Cardiac muscle cell (in vitro differentiated cells and primary cell): ENCODE data around the gene CHID1. TPM values are rescaled to one million over a fixed set of nuclear protein-coding genes. Genes with fewer than 3 reads are reported as not detected.

ENCODE experiments used
- DNase-seq, 2 donors: peaks; one replicate each; pipeline versions ENCODE4 v3.0.0 to v3.0.0-alpha.2; 2010 to 2017; ENCODE audit warnings: low read depth in 1 of 2, low spot score in 1 of 2
- H3K27ac ChIP-seq: fragments of 200-600 bp; sonication (generic); 2 replicates; pipeline ENCODE4 v1.5.1; 2016
- H3K27me3 ChIP-seq: fragments of 200-600 bp; sonication (generic); 2 replicates; pipeline ENCODE4 v1.6.0; 2016; ENCODE audit warnings: control low read depth
- H3K36me3 ChIP-seq: fragments of 200-600 bp; sonication (generic); 2 replicates; pipeline ENCODE4 v1.5.1; 2016; ENCODE audit warnings: control low read depth
- H3K4me1 ChIP-seq: fragments of 200-600 bp; sonication (generic); 2 replicates; pipeline ENCODE4 v1.8.1; 2017; ENCODE audit warnings: low read depth, mild to moderate bottlenecking, mixed run types
- H3K4me3 ChIP-seq: fragments of 200-600 bp; sonication (generic); 2 replicates; pipeline ENCODE4 v1.5.1; 2016; ENCODE audit warnings: mild to moderate bottlenecking
- H3K9me3 ChIP-seq: fragments of 200-600 bp; sonication (generic); 2 replicates; pipeline ENCODE4 v1.5.1; 2017; ENCODE audit warnings: low read depth, mild to moderate bottlenecking, control low read depth
- polyA plus RNA-seq: library from polyadenylated mRNA; unstranded; fragments of >200 nt; fragmentation: Nextera tagmentation; extraction: Ambion mirVana; gene quantifications from 2 replicates; pipeline ENCODE4 v1.2.1, GENCODE V29; 2016
- total RNA-seq: library from RNA; depleted of rRNA; stranded (reverse); fragments of >200 nt; gene quantifications from 2 replicates; pipeline ENCODE4 v1.2.3, GENCODE V29; 2016
- TF ChIP-seq, protein P1 (sequence below): IDR thresholded peaks from 2 replicates; pipeline ENCODE4 v1.5.1; 2012; ENCODE audit warnings: low read depth, mild to moderate bottlenecking, low read length

Gene CHID1
- total and polyA plus RNA-seq, 2 experiments from 2014 or later = 67.7 to 145 TPM

DNA sequence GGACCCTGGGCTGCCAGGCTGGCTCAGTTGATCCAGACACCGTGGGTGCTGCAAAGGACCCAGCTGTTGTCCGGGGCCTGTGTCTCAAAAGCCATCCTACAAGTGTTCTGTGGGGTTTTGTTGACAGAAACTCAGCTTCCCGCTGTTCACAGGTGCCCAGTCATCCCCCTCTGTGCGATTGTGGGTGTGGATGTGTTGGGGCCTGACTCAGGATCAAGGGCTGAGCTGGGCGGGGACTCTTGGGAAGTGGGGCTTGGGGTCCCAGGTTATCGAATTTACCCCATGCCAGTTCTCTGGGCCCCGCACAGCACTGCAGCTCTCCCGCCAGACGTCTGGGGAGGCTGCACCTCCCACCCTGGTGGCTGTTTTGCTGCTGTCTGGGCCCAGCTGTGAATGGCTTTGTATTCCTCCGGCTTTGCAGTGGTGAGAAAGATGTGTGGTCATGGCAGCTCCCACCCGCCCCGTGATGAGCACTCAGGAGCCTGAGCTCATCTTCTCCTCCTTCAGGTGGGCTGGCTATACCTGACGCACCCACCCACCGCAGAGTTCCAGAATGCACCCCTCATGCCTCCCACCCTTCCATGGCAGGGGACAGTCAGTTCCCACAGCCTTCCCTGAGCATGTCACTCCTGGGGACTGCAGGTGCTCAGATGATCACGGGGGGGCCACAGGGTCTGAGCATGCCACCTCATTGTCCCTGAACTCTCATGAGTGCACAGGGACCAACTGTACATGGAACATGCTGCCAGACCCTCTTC, 11.5 kb upstream of the CHID1 start:
- H3K27ac ChIP-seq = no peak overlapping the region
- no peak for DNase-seq
- H3K36me3 ChIP-seq = peaks cover under 1% of the 10 kb centered on the region
- H3K27me3 ChIP-seq = no peaks in the 10 kb centered on the region
- H3K9me3 ChIP-seq = no peaks in the 10 kb centered on the region
- no peak overlapping the region for H3K4me3 ChIP-seq
- H3K4me1 ChIP-seq = no peaks in the 10 kb centered on the region
- TF ChIP-seq, protein P1, sequence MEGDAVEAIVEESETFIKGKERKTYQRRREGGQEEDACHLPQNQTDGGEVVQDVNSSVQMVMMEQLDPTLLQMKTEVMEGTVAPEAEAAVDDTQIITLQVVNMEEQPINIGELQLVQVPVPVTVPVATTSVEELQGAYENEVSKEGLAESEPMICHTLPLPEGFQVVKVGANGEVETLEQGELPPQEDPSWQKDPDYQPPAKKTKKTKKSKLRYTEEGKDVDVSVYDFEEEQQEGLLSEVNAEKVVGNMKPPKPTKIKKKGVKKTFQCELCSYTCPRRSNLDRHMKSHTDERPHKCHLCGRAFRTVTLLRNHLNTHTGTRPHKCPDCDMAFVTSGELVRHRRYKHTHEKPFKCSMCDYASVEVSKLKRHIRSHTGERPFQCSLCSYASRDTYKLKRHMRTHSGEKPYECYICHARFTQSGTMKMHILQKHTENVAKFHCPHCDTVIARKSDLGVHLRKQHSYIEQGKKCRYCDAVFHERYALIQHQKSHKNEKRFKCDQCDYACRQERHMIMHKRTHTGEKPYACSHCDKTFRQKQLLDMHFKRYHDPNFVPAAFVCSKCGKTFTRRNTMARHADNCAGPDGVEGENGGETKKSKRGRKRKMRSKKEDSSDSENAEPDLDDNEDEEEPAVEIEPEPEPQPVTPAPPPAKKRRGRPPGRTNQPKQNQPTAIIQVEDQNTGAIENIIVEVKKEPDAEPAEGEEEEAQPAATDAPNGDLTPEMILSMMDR = no peak

DNA sequence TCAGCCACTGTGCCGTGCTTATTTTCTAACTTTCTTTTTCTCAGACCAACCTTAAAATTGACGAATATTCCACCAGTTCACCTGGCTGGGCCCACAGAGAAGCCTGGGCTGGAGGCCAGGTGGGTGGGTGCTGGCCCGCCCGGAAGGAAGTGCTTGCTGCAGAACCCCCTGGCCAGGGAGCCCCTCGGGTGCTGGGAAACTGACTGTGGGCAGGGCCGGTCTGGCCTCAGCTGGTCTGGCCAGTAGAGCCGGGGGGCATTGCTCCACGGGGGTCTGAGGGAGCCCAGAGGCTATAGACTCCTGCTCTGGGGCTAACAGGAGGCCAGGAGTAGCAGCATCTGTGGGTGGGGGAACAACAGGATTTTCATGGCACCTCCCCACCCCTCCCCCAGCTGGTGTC, 6.8 kb upstream of the CHID1 start:
- TF ChIP-seq, protein P1 = no peak
- Histone ChIP-seq H3K9me3 (no peaks in the 10 kb centered on the region), H3K4me1 (no peaks in the 10 kb centered on the region), H3K27me3 (no peaks in the 10 kb centered on the region), H3K27ac (no peak overlapping the region), H3K36me3 (no peaks in the 10 kb centered on the region), H3K4me3 (no peak overlapping the region)
- DNase-seq = no peak

- Histone ChIP-seq H3K27me3 (no peaks in the 10 kb centered on the region), H3K9me3 (no peaks in the 10 kb centered on the region), H3K27ac (no peak overlapping the region), H3K4me3 (no peak overlapping the region), H3K36me3 (no peaks in the 10 kb centered on the region), H3K4me1 (peaks cover 6% of the 10 kb centered on the region)
- no peak for DNase-seq
- TF ChIP-seq, protein P1 = no peak
Observed at GRCh38 chr11:914747-915501, 4.3 kb upstream of the CHID1 start.

GRCh38 chr11:914204-914603, 3.6 kb upstream of the CHID1 start:
- peaks cover 10% of the 10 kb centered on the region for H3K4me1 ChIP-seq
- H3K4me3 ChIP-seq = no peak overlapping the region
- DNase-seq = no peak
- no peaks in the 10 kb centered on the region for H3K9me3 ChIP-seq
- H3K27me3 ChIP-seq = no peaks in the 10 kb centered on the region
- TF ChIP-seq, protein P1 = no peak
- H3K27ac ChIP-seq = no peak overlapping the region
- H3K36me3 ChIP-seq = no peaks in the 10 kb centered on the region

GRCh38 chr11:913043-913442, 2.4 kb upstream of the CHID1 start:
- no peak for DNase-seq
- Histone ChIP-seq H3K36me3 (no peaks in the 10 kb centered on the region), H3K27me3 (no peaks in the 10 kb centered on the region), H3K4me3 (no peak overlapping the region), H3K4me1 (peaks cover 10% of the 10 kb centered on the region), H3K27ac (no peak overlapping the region), H3K9me3 (no peaks in the 10 kb centered on the region)
- TF ChIP-seq, protein P1 = no peak
